Prostate gland (tissue), 2 donors: Measurements from ENCODE around the gene SLC17A9.

Experiments used
- POLR2A ChIP-seq: fragments of 450-650 bp; IDR thresholded peaks from one replicate; pipeline ENCODE4 v1.6.1; 2016; ENCODE audit warnings: antibody characterized with exemption, mild to moderate bottlenecking
- POLR2AphosphoS5 ChIP-seq: sonication (generic); formaldehyde crosslinking; IDR thresholded peaks from one replicate; pipeline ENCODE4 v1.6.1; 2017; ENCODE audit warnings: antibody characterized with exemption
- TF ChIP-seq, protein P1 (sequence below), 4 experiments: fragments of 200-600 bp in 2 of 4; fragments of 450-650 bp in 2 of 4; sonication (generic) in 2 of 4; IDR thresholded peaks; 1 replicate in 3 of 4; 2 replicates in 1 of 4; pipeline ENCODE4 v1.5.1; 2016 to 2019; ENCODE audit warnings: antibody characterized with exemption in 4 of 4, mild to moderate bottlenecking in 2 of 4, moderate library complexity in 2 of 4

DNA sequence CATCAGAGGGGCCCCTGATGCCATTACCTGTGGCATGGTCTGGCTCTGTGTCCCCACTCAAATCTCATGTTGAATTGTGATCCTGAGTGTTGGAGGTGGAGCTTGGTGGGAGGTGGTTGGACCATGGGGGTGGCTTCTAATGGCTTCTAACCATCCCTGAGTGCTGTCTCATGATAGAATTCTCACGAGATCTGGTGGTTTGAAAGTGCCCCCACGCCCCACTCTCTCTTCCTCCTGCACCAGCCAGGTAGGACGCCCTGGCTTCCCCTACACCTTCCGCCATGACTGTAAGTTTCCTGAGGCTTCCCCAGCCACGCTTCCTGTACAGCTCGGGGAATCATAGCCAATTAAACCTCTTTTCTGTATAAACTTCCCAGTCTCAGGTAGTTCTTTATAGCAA is 39.4 kb downstream of the SLC17A9 start:
- TF ChIP-seq, protein P1, sequence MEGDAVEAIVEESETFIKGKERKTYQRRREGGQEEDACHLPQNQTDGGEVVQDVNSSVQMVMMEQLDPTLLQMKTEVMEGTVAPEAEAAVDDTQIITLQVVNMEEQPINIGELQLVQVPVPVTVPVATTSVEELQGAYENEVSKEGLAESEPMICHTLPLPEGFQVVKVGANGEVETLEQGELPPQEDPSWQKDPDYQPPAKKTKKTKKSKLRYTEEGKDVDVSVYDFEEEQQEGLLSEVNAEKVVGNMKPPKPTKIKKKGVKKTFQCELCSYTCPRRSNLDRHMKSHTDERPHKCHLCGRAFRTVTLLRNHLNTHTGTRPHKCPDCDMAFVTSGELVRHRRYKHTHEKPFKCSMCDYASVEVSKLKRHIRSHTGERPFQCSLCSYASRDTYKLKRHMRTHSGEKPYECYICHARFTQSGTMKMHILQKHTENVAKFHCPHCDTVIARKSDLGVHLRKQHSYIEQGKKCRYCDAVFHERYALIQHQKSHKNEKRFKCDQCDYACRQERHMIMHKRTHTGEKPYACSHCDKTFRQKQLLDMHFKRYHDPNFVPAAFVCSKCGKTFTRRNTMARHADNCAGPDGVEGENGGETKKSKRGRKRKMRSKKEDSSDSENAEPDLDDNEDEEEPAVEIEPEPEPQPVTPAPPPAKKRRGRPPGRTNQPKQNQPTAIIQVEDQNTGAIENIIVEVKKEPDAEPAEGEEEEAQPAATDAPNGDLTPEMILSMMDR (IDR thresholded peaks at IDR 0.05): no peak
- TF ChIP-seq POLR2A (no peak), POLR2AphosphoS5 (no peak)
